Measurements from ENCODE around the gene ERVK3-1. TPM values are rescaled to one million over a fixed set of nuclear protein-coding genes. Genes with fewer than 3 reads are reported as not detected.

ERVK3-1 gene
- polyA plus RNA-seq, 1 of the 3 experiments (the other 2 are of a cell fraction): 69.4 TPM

- no peak for TF ChIP-seq CTCF (IDR thresholded peaks at IDR 0.05)
- no peak for TF ChIP-seq USF2 (IDR thresholded peaks at IDR 0.05; ENCODE audit: borderline replicate concordance, low read depth, low read length)
- no peak for TF ChIP-seq MEF2A (IDR thresholded peaks at IDR 0.05; ENCODE audit: borderline replicate concordance, low read depth)
- no peak for TF ChIP-seq POLR2AphosphoS5 (IDR thresholded peaks at IDR 0.05; ENCODE audit: low read depth, low read length)
- no peak for TF ChIP-seq GABPA (IDR thresholded peaks at IDR 0.05; ENCODE audit: low read depth)
Measured at GRCh38 chr19:58338336-58338735, 33.2 kb downstream of the ERVK3-1 start (continued).

GRCh38 chr19:58338825-58339558, 33.8 kb downstream of the ERVK3-1 start:
- Histone ChIP-seq H3K4me1 (ENCODE audit: control insufficient read depth in 1 of 2, insufficient read depth in 2 of 2, low read depth in 1 of 2, low read length in 1 of 2) (no peaks in the 10 kb centered on the region), H3K9me3 (no peaks in the 10 kb centered on the region), H3K27ac (ENCODE audit: low read depth in 2 of 2, low read length in 1 of 2) (no peak overlapping the region), H3K79me2 (ENCODE audit: insufficient read depth) (peaks cover 16% of the 10 kb centered on the region; the same call in 1 of the 2 replicates), H3K4me3 (ENCODE audit: low read depth in 2 of 2, low read length in 1 of 2) (no peak overlapping the region), H3K4me2 (no peak overlapping the region), H3K9ac (no peak overlapping the region), H3K9me2 (no peaks in the 10 kb centered on the region), H3K36me3 (replicated peaks in 1 of 2; ENCODE audit: control insufficient read depth in 1 of 2, insufficient read depth in 2 of 2, low read length in 1 of 2) (peaks cover 24 to 52% of the 10 kb centered on the region in 2 experiments), H4K20me1 (ENCODE audit: insufficient read depth) (no peaks in the 10 kb centered on the region), H3F3A (replicated peaks; ENCODE audit: insufficient read depth) (no peaks in the 10 kb centered on the region), H2AFZ (ENCODE audit: low read depth) (no peak overlapping the region), H3K27me3 (ENCODE audit: insufficient read depth) (no peaks in the 10 kb centered on the region)
- TF ChIP-seq JUND (IDR thresholded peaks at IDR 0.05): no peak
- TF ChIP-seq REST (IDR thresholded peaks at IDR 0.05; ENCODE audit: low read depth, low read length): no peak
- TF ChIP-seq RFX5 (IDR thresholded peaks at IDR 0.05; ENCODE audit: low read length): no peak
- no peak for TF ChIP-seq NFIC (IDR thresholded peaks at IDR 0.05; ENCODE audit: borderline replicate concordance)
- no peak for TF ChIP-seq USF1 (IDR thresholded peaks at IDR 0.05; ENCODE audit: borderline replicate concordance, low read depth)
- no peak for TF ChIP-seq POLR2AphosphoS5 (IDR thresholded peaks at IDR 0.05; ENCODE audit: low read depth, low read length)
- no peak for TF ChIP-seq CHD2 (IDR thresholded peaks at IDR 0.05; ENCODE audit: low read length, partially characterized antibody)
- no peak for TF ChIP-seq YY1 (IDR thresholded peaks at IDR 0.05; ENCODE audit: low read depth)
- TF ChIP-seq TAF1 (IDR thresholded peaks at IDR 0.05; ENCODE audit: borderline replicate concordance, low read depth, low read length): no peak
- no peak for TF ChIP-seq RCOR1 (IDR thresholded peaks at IDR 0.05; ENCODE audit: low read length)
- TF ChIP-seq TEAD4 (IDR thresholded peaks at IDR 0.05; ENCODE audit: borderline replicate concordance, insufficient read depth): no peak
- no peak for TF ChIP-seq ZBTB33 (IDR thresholded peaks at IDR 0.05; ENCODE audit: borderline replicate concordance, low read depth)
- no peak for TF ChIP-seq ELF1 (IDR thresholded peaks at IDR 0.05)
- TF ChIP-seq RAD21 (IDR thresholded peaks at IDR 0.05; ENCODE audit: low read length): no peak
- no peak for TF ChIP-seq MAX (IDR thresholded peaks at IDR 0.05; ENCODE audit: low read depth)
- WGBS (ENCODE audit: low lambda C conversion rate): 81% methylated on average over 15 of the region's 30 CpGs
- CTCF ChIA-PET: interaction anchor here (1.0 kb wide), 1 partner anchor 9 kb away, joined by 3 read pairs; no protein-coding TSS in a partner anchor
- POLR2A ChIA-PET: no interaction called here
- no peak for DNase-seq
